Measurements from ENCODE around the gene LARP4. TPM values are rescaled to one million over a fixed set of nuclear protein-coding genes. Genes with fewer than 3 reads are reported as not detected.

LARP4 gene
- total RNA-seq, 1 donor, result 37.6 TPM

GRCh38 chr12:50524621-50525020 lies 123.9 kb downstream of the LARP4 start:
- peaks cover 47% of the 10 kb centered on the region for H3K79me2 ChIP-seq (ENCODE audit: insufficient read depth, low read length)
- DNase-seq (ENCODE audit: insufficient read length, low spot score, missing footprints), result no peak

GRCh38 chr12:50525422-50525821 lies 124.7 kb downstream of the LARP4 start:
- Histone ChIP-seq H3K36me3 (ENCODE audit: insufficient read depth, low read length) (no peaks in the 10 kb centered on the region), H3K4me1 (ENCODE audit: insufficient read depth, low read length) (no peaks in the 10 kb centered on the region), H3K79me2 (ENCODE audit: insufficient read depth, low read length) (peaks cover 48% of the 10 kb centered on the region), H3K4me2 (ENCODE audit: insufficient read depth, low read length) (no peak overlapping the region), H3K4me3 (ENCODE audit: insufficient read depth, low read length) (no peak overlapping the region), H2AFZ (ENCODE audit: low read length) (no peak overlapping the region), H3K27ac (ENCODE audit: low read depth, low read length) (no peak overlapping the region), H4K20me1 (ENCODE audit: insufficient read depth, low read length) (peaks cover 6% of the 10 kb centered on the region), H3K9me3 (ENCODE audit: low read depth, low read length) (no peaks in the 10 kb centered on the region), H3K27me3 (ENCODE audit: insufficient read depth, low read length) (no peaks in the 10 kb centered on the region)
- no peak for DNase-seq (ENCODE audit: insufficient read length, low spot score, missing footprints)
- no peak for TF ChIP-seq CTCF (IDR thresholded peaks at IDR 0.05; ENCODE audit: extremely low read depth, low read depth, low read length)

More at GRCh38 chr12:50524621-50525020, 123.9 kb downstream of the LARP4 start:
- Histone ChIP-seq H3K27me3 (ENCODE audit: insufficient read depth, low read length) (no peaks in the 10 kb centered on the region), H3K27ac (ENCODE audit: low read depth, low read length) (no peak overlapping the region), H3K9me3 (ENCODE audit: low read depth, low read length) (no peaks in the 10 kb centered on the region), H3K4me1 (ENCODE audit: insufficient read depth, low read length) (no peaks in the 10 kb centered on the region), H3K4me3 (ENCODE audit: insufficient read depth, low read length) (no peak overlapping the region), H3K4me2 (ENCODE audit: insufficient read depth, low read length) (no peak overlapping the region), H4K20me1 (ENCODE audit: insufficient read depth, low read length) (peaks cover 6% of the 10 kb centered on the region), H3K36me3 (ENCODE audit: insufficient read depth, low read length) (no peaks in the 10 kb centered on the region), H2AFZ (ENCODE audit: low read length) (no peak overlapping the region)
- TF ChIP-seq CTCF (IDR thresholded peaks at IDR 0.05; ENCODE audit: extremely low read depth, low read depth, low read length), result no peak

- Histone ChIP-seq H3K79me2 (ENCODE audit: insufficient read depth, low read length) (peaks cover 51% of the 10 kb centered on the region), H4K20me1 (ENCODE audit: insufficient read depth, low read length) (peaks cover 6% of the 10 kb centered on the region), H3K4me2 (ENCODE audit: insufficient read depth, low read length) (no peak overlapping the region), H3K4me1 (ENCODE audit: insufficient read depth, low read length) (peaks cover 4% of the 10 kb centered on the region), H3K27ac (ENCODE audit: low read depth, low read length) (no peak overlapping the region), H2AFZ (ENCODE audit: low read length) (no peak overlapping the region), H3K27me3 (ENCODE audit: insufficient read depth, low read length) (no peaks in the 10 kb centered on the region), H3K4me3 (ENCODE audit: insufficient read depth, low read length) (no peak overlapping the region), H3K9me3 (ENCODE audit: low read depth, low read length) (no peaks in the 10 kb centered on the region), H3K36me3 (ENCODE audit: insufficient read depth, low read length) (no peaks in the 10 kb centered on the region)
- no peak for DNase-seq (ENCODE audit: insufficient read length, low spot score, missing footprints)
- TF ChIP-seq CTCF (IDR thresholded peaks at IDR 0.05; ENCODE audit: extremely low read depth, low read depth, low read length), result no peak
Observed at GRCh38 chr12:50527359-50527726, 126.7 kb downstream of the LARP4 start.

DNA sequence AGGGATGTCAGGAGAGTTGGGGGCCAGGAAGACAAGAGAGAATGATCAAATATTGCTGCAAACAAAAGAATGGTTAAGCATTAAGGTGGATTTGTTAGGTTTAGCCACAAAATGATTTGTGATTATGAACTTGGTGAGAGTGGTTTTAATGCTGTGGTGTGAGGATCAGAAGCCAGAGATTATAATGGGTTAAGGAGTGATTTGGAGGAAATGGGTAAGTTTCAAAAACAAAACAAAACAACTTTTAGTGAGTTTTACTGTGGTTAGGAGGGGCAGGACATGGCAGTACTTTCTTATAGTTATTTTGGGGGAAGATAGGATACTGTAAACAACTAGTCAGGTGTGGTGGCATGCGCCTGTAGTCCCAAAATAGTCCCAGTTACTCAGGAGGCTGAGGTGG lies 128.1 kb downstream of the LARP4 start:
- no peak for TF ChIP-seq CTCF (IDR thresholded peaks at IDR 0.05; ENCODE audit: extremely low read depth, low read depth, low read length)
- DNase-seq (ENCODE audit: insufficient read length, low spot score, missing footprints), result peak; percentile 70
- Histone ChIP-seq H4K20me1 (ENCODE audit: insufficient read depth, low read length) (peaks cover 6% of the 10 kb centered on the region), H3K4me3 (ENCODE audit: insufficient read depth, low read length) (no peak overlapping the region), H3K9me3 (ENCODE audit: low read depth, low read length) (no peaks in the 10 kb centered on the region), H2AFZ (ENCODE audit: low read length) (no peak overlapping the region), H3K4me1 (ENCODE audit: insufficient read depth, low read length) (peaks cover 17% of the 10 kb centered on the region), H3K27ac (ENCODE audit: low read depth, low read length) (no peak overlapping the region), H3K36me3 (ENCODE audit: insufficient read depth, low read length) (no peaks in the 10 kb centered on the region), H3K4me2 (ENCODE audit: insufficient read depth, low read length) (no peak overlapping the region), H3K27me3 (ENCODE audit: insufficient read depth, low read length) (no peaks in the 10 kb centered on the region), H3K79me2 (ENCODE audit: insufficient read depth, low read length) (peaks cover 52% of the 10 kb centered on the region)

All from osteoblast (primary cell).